Frontal cortex (tissue), 4 donors: ENCODE data around the gene PTPN13. TPM values are rescaled to one million over a fixed set of nuclear protein-coding genes. Genes with fewer than 3 reads are reported as not detected.
A peak's percentile ranks its signal among the peaks of the same experiment; 100 is the strongest.

ENCODE experiments used
- DNase-seq, 2 donors: peaks; one replicate each; pipeline ENCODE4 v3.0.0; 2012; ENCODE audit warnings: low spot score in 2 of 2
- FAIRE-seq: peaks from 2 replicates; lab custom pipeline; 2012; peaks lifted over from hg19 to GRCh38; lab: Jason Lieb, UNC
- total RNA-seq: library from RNA; depleted of rRNA; stranded (reverse); fragments of >200 nt; gene quantifications from one replicate; pipeline ENCODE4 v1.2.3, GENCODE V29; 2014
- donor health status: control.
- donor health status: control.
- donor health status: control.

Gene PTPN13
- 55.8 TPM for total RNA-seq

- peak; percentile 92 for FAIRE-seq
- peak; percentile 91 to 92 for DNase-seq
These were observed at the start of gene PTPN13 for GRCh38 chr4:86593688-86594558. PTPN13 (plus strand) TSS chr4:86594315; CDS start chr4:86635257, 40,942 bp downstream.

GRCh38 chr4:86547140-86547539, 47.0 kb upstream of the PTPN13 start:
- FAIRE-seq (no peak), DNase-seq (no peak)

GRCh38 chr4:86549163-86549788, 44.8 kb upstream of the PTPN13 start:
- FAIRE-seq (no peak), DNase-seq (no peak)

- FAIRE-seq = no peak
These were observed 42.7 kb upstream of the PTPN13 start for GRCh38 chr4:86551387-86551786.

GRCh38 chr4:86554646-86555045, 39.5 kb upstream of the PTPN13 start:
- no peak for DNase-seq
- FAIRE-seq = no peak

More at GRCh38 chr4:86551387-86551786, 42.7 kb upstream of the PTPN13 start:
- no peak for DNase-seq

- DNase-seq (no peak), FAIRE-seq (no peak)
These were observed 37.2 kb upstream of the PTPN13 start for GRCh38 chr4:86556791-86557415.

GRCh38 chr4:86557526-86557925, 36.6 kb upstream of the PTPN13 start:
- DNase-seq (no peak), FAIRE-seq (no peak)

GRCh38 chr4:86558258-86558657, 35.9 kb upstream of the PTPN13 start:
- FAIRE-seq (no peak), DNase-seq (no peak)

GRCh38 chr4:86558797-86559196, 35.3 kb upstream of the PTPN13 start:
- DNase-seq (no peak), FAIRE-seq (no peak)

GRCh38 chr4:86560447-86560846, 33.7 kb upstream of the PTPN13 start:
- no peak for DNase-seq
- FAIRE-seq = no peak

GRCh38 chr4:86561256-86561655, 32.9 kb upstream of the PTPN13 start:
- FAIRE-seq (no peak), DNase-seq (no peak)

- DNase-seq (no peak), FAIRE-seq (no peak)
These were observed 30.7 kb upstream of the PTPN13 start for GRCh38 chr4:86563416-86563815.

- DNase-seq (no peak), FAIRE-seq (no peak)
These were observed 29.3 kb upstream of the PTPN13 start for GRCh38 chr4:86564795-86565194.

GRCh38 chr4:86565651-86566050, 28.5 kb upstream of the PTPN13 start:
- no peak for FAIRE-seq
- no peak for DNase-seq

- no peak for DNase-seq
- no peak for FAIRE-seq
These were observed 24.8 kb upstream of the PTPN13 start for GRCh38 chr4:86569103-86569870.

GRCh38 chr4:86579941-86580340, 14.2 kb upstream of the PTPN13 start:
- DNase-seq = no peak
- FAIRE-seq = no peak

- DNase-seq (no peak), FAIRE-seq (no peak)
These were observed 11.7 kb upstream of the PTPN13 start for GRCh38 chr4:86582410-86582809.

GRCh38 chr4:86586160-86586572, 7.9 kb upstream of the PTPN13 start:
- FAIRE-seq (no peak), DNase-seq (no peak)

GRCh38 chr4:86586626-86587380, 7.3 kb upstream of the PTPN13 start:
- DNase-seq (no peak), FAIRE-seq (no peak)
